PFSK-1 (cell line): ENCODE results near the gene CHRNB1.

Experiments used
- FOXP2 ChIP-seq: optimal IDR thresholded peaks from 2 replicates; pipeline ENCODE3; 2011; ENCODE audit warnings: borderline replicate concordance, control low read depth, inconsistent platforms; ENCODE audit not compliant: insufficient read depth; ENCODE audit errors: extremely low read length, extremely low read depth
- POLR2AphosphoS5 ChIP-seq: IDR thresholded peaks from 2 replicates; pipeline ENCODE4 v1.6.1; 2012; ENCODE audit warnings: low read depth, mild to moderate bottlenecking, control low read depth, low read length, moderate library complexity
- SIN3A ChIP-seq: IDR thresholded peaks from 2 replicates; pipeline ENCODE4 v1.6.1; 2012; ENCODE audit warnings: mild to moderate bottlenecking, low read length, moderate library complexity, borderline replicate concordance; ENCODE audit not compliant: insufficient read depth

DNA sequence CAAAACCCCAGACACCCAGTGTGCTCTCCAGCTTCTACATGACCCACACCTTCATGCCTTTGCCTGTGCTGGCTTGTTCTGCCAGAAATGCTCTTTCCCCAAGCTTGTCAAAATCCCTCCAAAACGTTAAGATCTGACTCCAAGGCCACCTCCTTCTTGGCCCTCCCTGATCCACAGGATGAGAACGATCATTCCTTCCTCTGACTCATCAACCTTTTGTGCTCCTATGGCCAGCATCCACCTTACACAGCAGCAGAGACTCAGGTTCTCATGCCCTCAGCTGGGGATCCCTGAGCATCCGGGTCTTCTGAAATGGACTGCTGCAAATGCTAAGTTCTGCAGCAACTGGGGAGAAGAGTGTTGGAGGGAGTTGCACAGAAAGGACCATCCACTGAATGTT, 31.6 kb downstream of the CHRNB1 start:
- TF ChIP-seq FOXP2 (no peak), POLR2AphosphoS5 (no peak), SIN3A (no peak)
